HG03342 (cell line): ENCODE results near the gene OR12D2.
"Not testable (repeated sequence)": the region's sequence is repeated elsewhere in the genome, so short reads cannot be mapped to it uniquely, and the experiment has no call there.

Source experiments
- ATAC-seq: cut with Tn5 transposase; IDR thresholded peaks from one replicate; pipeline ENCODE4 v1.9.1; 2021; ENCODE audit warnings: mild to moderate bottlenecking, moderate library complexity; ENCODE audit not compliant: unreplicated experiment

The OR12D2 gene

GRCh38 chr6:29395331-29395730 is at the start of gene OR12D2:
Gene OR12D2, plus strand, starts transcription at chr6:29395631. Its CDS starts 1,069 bp downstream, at chr6:29396700.
- ATAC-seq, result no peak

- not testable (repeated sequence) for ATAC-seq
Observed at GRCh38 chr6:29349348-29349747, 46.1 kb upstream of the OR12D2 start.

GRCh38 chr6:29354980-29355379 is 40.5 kb upstream of the OR12D2 start:
- ATAC-seq, result no peak

GRCh38 chr6:29355603-29356002 is 39.8 kb upstream of the OR12D2 start:
- no peak for ATAC-seq

- ATAC-seq, result no peak
Observed at GRCh38 chr6:29368765-29369164, 26.7 kb upstream of the OR12D2 start, which contains the start of gene OR5V1. Gene OR5V1, minus strand, starts transcription at chr6:29368865. Its CDS starts 12,670 bp downstream, at chr6:29356195.

GRCh38 chr6:29375191-29375590 is 20.2 kb upstream of the OR12D2 start, which contains the start of gene OR12D3:
Gene OR12D3, minus strand, starts transcription at chr6:29375291. Its CDS starts 4 bp downstream, at chr6:29375287.
- no peak for ATAC-seq

- ATAC-seq, result no peak
Observed at GRCh38 chr6:29376003-29376402, 19.4 kb upstream of the OR12D2 start.

- no peak for ATAC-seq
Observed at GRCh38 chr6:29388533-29388932, 6.9 kb upstream of the OR12D2 start.

GRCh38 chr6:29399525-29399924 is 4.1 kb downstream of the OR12D2 start:
- ATAC-seq, result no peak

- no peak for ATAC-seq
Observed at GRCh38 chr6:29403801-29404200, 8.4 kb downstream of the OR12D2 start.

GRCh38 chr6:29414588-29414987 is 19.2 kb downstream of the OR12D2 start, which contains the start of gene OR12D1:
Gene OR12D1, plus strand, starts transcription at chr6:29414928.
- ATAC-seq, result no peak

GRCh38 chr6:29419516-29419915 is 24.1 kb downstream of the OR12D2 start:
- ATAC-seq, result no peak

GRCh38 chr6:29424168-29424567 is 28.7 kb downstream of the OR12D2 start:
- ATAC-seq, result no peak

- ATAC-seq, result no peak
Observed at GRCh38 chr6:29424575-29424974, 29.1 kb downstream of the OR12D2 start.

GRCh38 chr6:29425075-29425474 is 29.6 kb downstream of the OR12D2 start:
- no peak for ATAC-seq

GRCh38 chr6:29426654-29427053 is 31.2 kb downstream of the OR12D2 start:
- no peak for ATAC-seq

- ATAC-seq, result not testable (repeated sequence)
Observed at GRCh38 chr6:29436730-29437129, 41.3 kb downstream of the OR12D2 start.

- no peak for ATAC-seq
Observed at GRCh38 chr6:29439006-29439405, 43.6 kb downstream of the OR12D2 start, which contains the start of gene OR10C1. Gene OR10C1, plus strand, starts transcription at chr6:29439306. Its CDS starts 710 bp downstream, at chr6:29440016.

- ATAC-seq, result no peak
Observed at GRCh38 chr6:29442719-29443118, 47.3 kb downstream of the OR12D2 start.

- ATAC-seq, result not testable (repeated sequence)
Observed at GRCh38 chr6:29444031-29444430, 48.6 kb downstream of the OR12D2 start.
